HG02678 (cell line): ENCODE data around the gene GOLGA8O.
"Not testable (repeated sequence)": the region's sequence is repeated elsewhere in the genome, so short reads cannot be mapped to it uniquely, and the experiment has no call there.

Source experiments
- ATAC-seq: cut with Tn5 transposase; IDR thresholded peaks from one replicate; pipeline ENCODE4 v1.9.1; 2021; ENCODE audit warnings: mild to moderate bottlenecking, moderate library complexity; ENCODE audit not compliant: unreplicated experiment

GOLGA8O gene, protein sequence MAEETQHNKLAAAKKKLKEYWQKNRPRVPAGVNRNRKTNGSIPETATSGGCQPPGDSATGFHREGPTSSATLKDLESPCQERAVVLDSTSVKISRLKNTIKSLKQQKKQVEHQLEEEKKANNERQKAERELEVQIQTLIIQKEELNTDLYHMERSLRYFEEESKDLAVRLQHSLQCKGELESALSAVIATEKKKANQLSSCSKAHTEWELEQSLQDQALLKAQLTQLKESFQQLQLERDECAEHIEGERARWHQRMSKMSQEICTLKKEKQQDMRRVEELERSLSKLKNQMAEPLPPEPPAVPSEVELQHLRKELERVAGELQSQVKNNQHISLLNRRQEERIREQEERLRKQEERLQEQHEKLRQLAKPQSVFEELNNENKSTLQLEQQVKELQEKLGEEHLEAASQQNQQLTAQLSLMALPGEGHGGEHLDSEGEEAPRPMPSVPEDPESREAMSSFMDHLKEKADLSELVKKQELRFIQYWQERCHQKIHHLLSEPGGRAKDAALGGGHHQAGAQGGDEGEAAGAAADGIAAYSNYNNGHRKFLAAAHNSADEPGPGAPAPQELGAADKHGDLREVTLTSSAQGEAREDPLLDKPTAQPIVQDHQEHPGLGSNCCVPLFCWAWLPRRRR

DNA sequence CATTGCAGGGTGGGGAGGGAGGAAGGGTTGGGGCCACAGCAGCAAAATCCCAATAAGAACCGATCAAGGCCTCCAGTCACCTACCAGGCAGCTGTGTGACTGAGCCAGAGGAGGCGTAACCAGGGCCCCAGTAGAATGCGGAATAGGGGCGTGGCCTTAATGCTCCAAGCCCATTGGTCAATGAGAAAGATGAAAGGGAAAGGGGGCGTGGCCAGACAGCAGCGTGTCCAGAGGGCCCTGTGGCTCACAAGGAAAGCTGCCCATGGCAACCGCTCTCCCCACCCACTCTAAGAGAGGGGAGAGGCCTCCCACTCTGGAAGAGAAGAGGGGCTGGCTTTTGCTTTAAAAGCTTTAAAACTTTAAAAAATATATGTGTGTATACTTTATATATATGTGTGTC lies at the start of gene GOLGA8O:
Gene GOLGA8O, minus strand, starts transcription at position 101 of the 400 bp plus-strand sequence. Its CDS starts 98 bp downstream, at position 3.
- not testable (repeated sequence) for ATAC-seq

DNA sequence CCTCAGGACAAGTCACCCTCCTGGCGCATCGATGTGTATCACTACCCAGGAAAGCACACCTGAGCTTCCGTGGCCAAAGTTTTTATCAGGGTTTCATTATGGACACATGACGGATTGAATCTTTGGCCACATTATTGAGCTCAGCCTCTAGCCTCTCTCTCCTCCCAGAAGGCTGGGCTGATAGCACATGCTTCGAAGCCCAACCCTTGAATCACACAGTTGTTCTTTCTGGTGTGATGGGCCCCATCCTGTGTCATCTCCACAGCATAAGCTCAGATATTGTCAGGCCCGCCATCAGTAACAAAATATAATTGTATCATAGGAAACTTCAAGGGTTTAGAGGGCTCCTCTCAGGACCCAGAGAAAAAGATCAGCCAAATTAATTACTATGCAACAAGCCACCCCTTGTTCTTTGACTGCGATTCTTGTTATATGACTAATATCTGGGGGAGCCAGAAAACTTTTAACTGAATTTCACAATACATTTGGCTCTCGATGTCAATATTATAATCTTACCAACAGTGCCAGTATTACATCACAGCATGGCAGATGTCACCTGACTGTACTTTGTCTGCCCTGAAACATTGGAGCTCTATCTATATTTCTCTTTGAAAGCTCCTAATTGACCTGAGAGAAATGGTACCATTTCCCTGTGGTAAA lies 48.8 kb upstream of the GOLGA8O start:
- not testable (repeated sequence) for ATAC-seq

DNA sequence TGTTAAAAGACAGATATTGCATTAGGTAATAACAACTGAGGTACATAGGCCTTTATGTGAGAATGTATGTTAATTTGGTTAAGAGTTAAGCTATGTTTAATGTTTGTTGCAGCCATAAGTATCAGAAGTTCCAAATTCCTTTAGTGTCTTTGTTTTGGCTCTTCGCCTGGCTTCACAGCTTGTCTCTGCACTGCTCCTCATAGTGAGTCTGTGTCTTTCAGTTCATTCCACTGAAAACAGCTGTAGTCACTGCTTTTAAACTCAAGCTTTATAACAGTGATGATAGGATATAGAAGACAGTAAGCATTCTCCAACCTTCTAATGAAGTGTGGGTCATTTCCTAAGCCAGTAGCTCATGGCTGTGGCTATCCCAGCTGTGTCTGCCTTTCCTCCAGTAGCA lies 47.5 kb upstream of the GOLGA8O start:
- ATAC-seq = not testable (repeated sequence)

DNA sequence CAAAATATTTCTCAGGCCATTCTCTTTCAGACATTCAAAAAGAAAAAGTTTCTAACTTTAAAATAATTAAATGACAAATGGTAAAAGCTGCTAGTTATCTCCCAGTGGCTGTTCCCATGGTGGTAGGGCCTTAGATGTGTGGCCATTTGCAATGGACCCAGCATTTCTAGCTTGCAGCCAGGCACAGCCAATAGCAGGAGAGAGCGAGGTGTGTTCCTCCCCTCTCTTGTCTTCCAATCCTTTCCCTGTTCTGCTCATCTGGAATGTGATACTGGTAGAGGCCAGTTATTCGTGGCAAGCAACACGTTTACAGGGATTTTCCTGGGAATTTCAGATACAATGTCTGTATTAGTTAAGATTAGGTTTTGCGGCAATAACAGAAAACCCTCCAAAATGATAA lies 37.3 kb upstream of the GOLGA8O start:
- not testable (repeated sequence) for ATAC-seq

DNA sequence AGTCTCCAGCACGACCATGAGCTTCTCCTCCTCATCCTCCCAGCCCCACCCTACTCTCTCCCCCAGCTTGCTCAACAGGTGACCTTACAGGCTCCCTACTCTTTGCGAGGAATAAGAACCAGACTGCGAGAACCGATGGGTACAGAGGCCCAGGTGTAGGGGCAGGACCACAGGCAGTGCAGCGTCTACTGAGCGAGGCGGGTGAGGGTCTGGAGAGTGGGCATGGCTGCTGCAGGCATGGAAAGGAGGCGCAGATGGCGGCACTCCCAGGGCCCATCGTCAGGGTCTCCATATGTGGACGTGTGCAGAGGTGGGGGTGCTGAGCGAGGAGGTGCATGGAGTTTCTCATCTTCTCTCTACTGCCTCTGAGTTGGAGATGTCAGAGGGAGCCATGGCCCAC lies 31.0 kb upstream of the GOLGA8O start:
- not testable (repeated sequence) for ATAC-seq

DNA sequence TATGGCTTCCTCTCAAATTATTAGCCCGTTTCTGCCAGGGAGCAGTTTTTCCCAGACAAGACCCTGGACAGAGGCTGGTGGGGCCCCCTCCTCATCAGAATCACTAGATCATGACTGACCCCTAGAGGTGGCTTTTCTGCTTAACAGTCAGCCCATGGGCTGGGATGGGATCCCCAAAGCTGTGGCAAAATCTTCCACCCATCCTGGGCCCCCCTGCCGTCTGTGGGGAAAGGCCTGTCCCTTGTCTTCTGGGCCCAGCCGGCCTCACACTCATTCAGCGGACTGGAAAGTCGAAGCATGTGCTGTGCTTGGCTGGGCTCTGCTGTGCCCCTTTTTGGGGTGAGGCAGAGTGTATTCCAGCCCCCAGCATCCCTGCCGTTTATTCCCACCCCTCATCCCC lies 27.9 kb upstream of the GOLGA8O start:
- ATAC-seq = not testable (repeated sequence)

DNA sequence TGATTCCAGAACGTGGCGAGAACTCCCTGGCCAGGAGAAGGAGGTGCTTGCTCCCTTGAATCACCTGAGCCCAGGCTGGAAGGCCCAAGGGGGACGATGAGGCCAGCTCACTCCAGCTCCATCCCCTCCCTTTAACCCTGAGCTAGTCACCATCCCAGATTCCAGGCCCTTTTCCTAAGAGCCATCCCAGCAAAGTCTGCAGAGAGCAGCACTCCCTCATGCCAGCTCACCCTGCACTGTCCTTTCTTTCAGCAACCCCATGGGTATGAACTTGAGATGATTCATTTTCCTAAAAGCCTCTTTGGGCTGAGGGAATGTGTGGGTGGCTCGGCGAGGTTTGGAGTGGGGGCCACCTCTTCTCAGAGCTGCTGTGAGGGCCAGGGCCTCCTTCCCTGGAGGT lies 26.2 kb upstream of the GOLGA8O start:
- not testable (repeated sequence) for ATAC-seq

DNA sequence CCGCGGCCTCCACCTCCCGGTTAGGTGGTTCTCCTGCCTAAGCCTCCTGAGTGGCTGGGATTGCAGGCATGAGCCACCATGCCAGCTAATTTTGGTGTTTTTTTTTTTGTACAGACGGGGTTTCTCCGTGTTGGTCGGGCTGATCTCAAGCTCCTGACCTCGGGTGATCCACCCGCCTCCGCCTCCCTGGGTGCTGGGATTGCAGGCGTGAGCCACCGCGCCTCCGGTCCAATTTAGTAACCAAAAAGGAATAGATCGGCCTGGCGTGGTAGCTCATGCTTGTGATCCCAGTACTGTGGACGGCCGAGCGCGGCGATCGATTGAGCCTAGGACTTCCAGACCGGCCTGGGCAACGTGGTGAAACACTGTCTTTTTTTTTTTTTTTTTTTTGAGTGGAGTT lies 12.6 kb upstream of the GOLGA8O start:
- not testable (repeated sequence) for ATAC-seq

DNA sequence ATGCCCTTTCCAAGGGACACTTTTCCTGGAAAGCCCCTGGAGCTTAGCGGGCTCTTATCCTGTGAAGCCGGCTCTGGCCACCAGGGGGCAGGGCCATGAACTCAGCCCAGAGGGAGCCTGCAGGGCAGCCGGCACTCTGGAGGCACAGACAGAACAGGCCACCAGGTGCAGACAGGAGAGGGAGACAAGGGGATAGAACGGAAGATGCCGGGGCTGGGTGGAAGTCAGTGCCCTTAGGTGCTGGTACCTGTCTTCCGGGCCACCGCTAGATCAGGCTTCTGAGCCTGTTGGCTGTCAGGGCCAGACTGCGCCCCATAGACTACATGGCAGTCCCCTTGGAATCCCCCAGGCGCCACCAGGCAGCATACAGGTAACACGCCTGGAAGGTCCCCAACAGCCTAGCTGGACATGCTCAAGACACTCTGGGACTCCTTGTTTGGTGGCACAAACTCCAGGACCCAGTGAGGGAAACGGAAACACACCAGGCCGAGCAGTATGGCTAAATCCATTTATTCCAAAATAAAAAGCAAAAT lies 14.9 kb downstream of the GOLGA8O start:
- not testable (repeated sequence) for ATAC-seq

DNA sequence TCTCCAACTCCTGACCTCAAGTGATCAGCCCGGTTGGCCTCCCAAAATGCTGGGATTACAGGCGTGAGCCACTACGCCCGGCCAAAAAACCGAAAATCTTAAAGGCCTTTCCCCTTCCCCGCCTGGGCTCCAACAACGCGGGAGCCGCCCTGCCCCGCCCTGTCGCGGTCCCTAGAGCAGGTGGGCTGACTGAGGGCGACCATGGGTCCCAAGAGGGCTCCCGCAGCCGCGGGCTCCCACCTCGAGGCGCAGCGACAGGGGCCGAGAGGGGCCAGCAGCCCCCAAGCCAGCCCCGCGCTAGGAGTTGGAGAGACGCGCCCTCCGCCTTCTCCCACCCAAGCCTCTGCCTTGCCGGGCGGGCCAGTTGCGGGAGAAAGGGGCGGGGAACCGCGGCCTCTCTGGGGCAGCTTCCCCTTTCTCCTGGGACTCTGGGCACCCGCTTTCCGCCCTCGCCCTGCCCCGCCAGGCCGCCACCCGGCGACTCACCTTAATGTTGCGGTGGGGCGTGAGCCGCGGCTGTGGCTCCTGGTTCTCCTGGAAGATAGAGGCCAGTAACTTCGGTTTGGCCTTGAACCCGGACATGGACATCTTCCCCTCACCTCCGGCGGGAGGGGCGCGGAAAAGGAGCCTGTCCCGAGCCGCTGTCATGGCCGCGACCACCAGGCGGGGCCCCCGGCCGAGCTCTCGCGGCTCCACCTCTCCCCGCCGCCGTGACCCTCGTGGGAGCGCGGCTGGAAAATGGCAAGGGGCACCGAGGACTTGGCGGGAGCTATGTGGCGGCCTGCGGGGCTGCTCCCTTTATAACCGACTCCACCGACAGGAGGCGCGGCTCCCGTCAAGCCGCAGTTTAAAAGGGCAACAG lies 21.1 kb downstream of the GOLGA8O start:
- not testable (repeated sequence) for ATAC-seq

DNA sequence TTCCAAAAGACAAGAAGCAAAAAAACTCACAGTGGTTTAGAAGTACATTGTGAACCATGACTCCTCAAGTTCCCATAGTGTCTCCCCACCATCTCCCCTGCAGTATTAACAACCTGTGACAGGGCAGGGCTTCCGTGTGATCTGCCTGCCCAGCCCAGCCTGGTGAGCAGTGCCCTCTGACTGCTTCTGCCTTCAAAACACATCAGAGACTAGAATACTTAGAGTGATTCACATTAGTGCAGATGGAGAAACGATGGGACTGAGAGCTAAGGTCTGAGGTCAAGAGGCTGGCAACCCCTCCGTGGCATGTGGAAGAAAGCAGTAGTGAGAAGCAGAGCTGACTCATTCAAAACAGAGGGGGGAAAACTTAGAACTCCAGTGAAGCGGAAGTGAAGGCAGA lies 27.8 kb downstream of the GOLGA8O start:
- not testable (repeated sequence) for ATAC-seq

DNA sequence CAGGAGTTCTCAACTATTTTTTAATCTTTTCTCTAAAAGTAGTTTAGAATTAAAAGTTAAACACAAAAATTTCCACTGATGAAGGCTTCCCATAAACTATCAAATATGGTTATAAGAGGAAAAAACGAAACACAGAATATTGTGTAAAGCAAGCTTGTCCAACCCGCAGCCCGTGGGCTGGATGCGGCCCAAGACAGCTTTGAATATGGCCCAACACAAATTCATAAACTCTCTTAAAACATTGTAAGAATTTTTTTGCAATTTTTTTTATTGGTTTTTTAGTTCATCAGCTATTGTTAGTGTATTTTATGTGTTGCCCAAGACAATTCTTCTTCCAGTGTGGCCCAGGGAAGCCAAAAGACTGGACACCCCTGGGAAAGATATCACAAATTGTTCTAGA lies 28.9 kb downstream of the GOLGA8O start:
- not testable (repeated sequence) for ATAC-seq

DNA sequence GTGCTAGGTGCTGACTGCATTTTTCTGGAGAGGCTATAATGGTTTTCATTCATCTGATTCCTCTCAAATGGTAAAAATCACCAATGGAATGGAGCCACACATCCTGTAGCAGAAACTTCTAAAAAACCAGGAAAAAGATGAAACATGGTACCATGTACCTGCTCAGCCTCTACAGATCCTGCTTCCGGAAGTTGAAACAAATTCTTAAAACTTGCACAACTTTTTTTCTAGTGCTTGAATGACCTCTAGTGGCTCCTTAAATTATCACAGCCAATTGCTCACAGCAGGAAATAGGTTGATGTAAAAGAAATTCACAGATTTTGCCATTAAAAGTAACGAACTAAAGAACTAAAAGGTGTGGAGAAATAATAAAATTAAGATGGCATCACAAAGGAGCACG lies 47.5 kb downstream of the GOLGA8O start:
- not testable (repeated sequence) for ATAC-seq

DNA sequence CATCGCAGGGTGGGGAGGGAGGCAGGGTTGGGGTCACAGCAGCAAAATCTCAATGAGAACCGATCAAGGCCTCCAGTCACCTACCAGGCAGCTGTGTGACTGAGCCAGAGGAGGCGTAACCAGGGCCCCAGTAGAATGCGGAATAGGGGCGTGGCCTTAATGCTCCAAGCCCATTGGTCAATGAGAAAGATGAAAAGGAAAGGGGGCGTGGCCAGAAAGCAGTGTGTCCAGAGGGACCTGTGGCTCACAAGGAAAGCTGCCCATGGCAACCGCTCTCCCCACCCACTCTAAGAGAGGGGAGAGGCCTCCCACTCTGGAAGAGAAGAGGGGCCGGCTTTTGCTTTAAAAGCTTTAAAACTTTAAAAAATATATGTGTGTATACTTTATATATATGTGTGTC lies 52.2 kb downstream of the GOLGA8O start, which contains the start of gene GOLGA8K:
Gene GOLGA8K, minus strand, starts transcription at position 101 of the 400 bp plus-strand sequence. Its CDS starts 98 bp downstream, at position 3.
- ATAC-seq = not testable (repeated sequence)

DNA sequence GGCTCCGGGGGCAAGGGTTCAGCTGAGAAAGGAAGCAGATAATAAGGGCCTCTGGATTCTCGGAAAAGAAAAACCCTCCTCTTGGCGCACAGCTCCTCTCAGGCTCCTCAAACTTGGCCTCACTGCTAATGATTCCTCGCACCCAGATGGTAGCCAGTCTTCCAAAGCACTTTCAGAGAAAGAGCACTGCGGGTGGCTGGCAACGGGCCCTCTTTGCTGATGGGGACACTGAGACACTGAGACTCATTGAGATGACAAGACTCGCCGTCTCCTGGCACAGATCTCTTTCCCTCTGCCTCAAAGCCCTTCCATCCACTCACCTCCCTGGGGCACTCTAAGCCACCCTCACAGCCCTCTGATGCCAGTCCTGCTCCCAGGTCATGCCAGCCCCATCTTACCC lies 58.9 kb downstream of the GOLGA8O start:
- not testable (repeated sequence) for ATAC-seq
